IPS-11a (cell line): Measurements from ENCODE around the gene TMEM151A.
"Not testable (repeated sequence)": the region's sequence is repeated elsewhere in the genome, so short reads cannot be mapped to it uniquely, and the experiment has no call there.

ENCODE experiments used
- H3K4me3 ChIP-seq: one replicate; pipeline ENCODE4 v1.5.1; 2013; ENCODE audit warnings: low read depth, low read length, control low read depth

The TMEM151A gene

GRCh38 chr11:66267039-66267378, 24.7 kb upstream of the TMEM151A start:
- peak overlapping the region; percentile 39 for H3K4me3 ChIP-seq

GRCh38 chr11:66267379-66268243, 24.1 kb upstream of the TMEM151A start:
- H3K4me3 ChIP-seq = peak overlapping the region; percentile 60

- peak within 1 kb of the TSS; percentile 78 for H3K4me3 ChIP-seq
Measured at GRCh38 chr11:66268244-66268951, 23.3 kb upstream of the TMEM151A start, which contains the start of gene RAB1B. Gene RAB1B, plus strand, starts transcription at chr11:66268639. Its CDS starts 41 bp downstream, at chr11:66268680.

GRCh38 chr11:66268952-66269905, 22.5 kb upstream of the TMEM151A start:
- peak overlapping the region; percentile 78 for H3K4me3 ChIP-seq

DNA sequence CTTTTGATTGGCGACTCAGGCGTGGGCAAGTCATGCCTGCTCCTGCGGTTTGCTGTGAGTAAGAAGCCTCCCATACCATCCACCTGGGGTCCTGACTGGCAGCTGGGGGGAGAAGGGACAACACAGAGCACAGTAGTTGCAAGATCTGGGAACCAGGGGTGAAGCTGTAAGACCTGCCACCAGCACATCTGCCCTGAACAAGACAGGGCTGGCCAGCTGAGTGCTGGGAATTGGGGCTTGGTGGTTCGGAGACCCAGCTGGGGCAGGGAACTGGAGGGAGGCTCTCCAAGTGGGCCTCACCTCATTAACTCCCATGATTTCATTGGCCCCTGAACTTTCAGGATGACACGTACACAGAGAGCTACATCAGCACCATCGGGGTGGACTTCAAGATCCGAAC, 19.9 kb upstream of the TMEM151A start:
- H3K4me3 ChIP-seq = no peak overlapping the region

DNA sequence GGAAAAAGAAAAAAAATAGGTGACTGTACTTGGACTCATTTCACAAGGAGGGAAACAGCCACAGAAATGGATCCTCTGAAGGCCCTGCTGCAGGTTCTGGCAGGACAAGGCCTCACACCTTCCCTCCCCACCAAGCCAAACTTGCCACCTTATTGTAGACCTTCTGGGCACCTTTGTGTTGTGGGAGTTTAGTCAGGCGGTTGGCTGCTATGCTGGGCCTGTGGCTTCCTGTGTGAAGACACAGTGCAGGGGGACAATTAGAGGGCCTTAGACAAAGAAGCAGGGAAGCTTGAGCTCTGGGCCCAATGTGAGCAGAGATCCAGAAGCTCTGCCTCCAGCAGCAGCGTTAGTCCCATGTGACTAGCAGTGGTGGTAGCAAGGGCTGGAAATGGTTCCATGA, 19.1 kb upstream of the TMEM151A start:
- no peak overlapping the region for H3K4me3 ChIP-seq

DNA sequence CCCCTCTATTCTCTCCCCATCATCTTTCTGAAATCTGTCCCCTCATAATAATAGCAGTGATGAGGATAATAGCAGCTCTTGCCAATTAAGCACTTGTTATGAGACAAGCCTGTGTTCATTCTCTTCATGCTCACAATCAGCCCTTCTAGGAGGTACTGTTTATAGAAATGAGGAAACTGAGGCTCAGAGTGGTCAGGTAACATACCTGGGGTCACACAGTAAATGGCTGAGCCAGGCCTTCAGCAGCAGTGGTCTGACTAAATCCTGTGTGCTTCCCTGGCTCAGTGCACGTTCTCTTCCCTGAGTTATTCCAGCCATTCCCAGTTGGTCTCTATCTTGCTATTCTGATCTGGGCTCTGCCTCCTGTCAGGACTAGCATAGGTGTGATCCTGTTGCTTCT, 17.5 kb upstream of the TMEM151A start:
- H3K4me3 ChIP-seq = no peak overlapping the region

GRCh38 chr11:66275396-66275795, 16.3 kb upstream of the TMEM151A start:
- H3K4me3 ChIP-seq = no peak overlapping the region

DNA sequence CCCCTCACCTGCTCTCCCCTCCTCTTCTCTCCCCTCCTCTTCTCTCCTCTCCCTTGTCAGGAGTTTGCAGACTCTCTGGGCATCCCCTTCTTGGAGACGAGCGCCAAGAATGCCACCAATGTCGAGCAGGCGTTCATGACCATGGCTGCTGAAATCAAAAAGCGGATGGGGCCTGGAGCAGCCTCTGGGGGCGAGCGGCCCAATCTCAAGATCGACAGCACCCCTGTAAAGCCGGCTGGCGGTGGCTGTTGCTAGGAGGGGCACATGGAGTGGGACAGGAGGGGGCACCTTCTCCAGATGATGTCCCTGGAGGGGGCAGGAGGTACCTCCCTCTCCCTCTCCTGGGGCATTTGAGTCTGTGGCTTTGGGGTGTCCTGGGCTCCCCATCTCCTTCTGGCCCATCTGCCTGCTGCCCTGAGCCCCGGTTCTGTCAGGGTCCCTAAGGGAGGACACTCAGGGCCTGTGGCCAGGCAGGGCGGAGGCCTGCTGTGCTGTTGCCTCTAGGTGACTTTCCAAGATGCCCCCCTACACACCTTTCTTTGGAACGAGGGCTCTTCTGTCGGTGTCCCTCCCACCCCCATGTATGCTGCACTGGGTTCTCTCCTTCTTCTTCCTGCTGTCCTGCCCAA, 15.6 kb upstream of the TMEM151A start:
- H3K4me3 ChIP-seq = no peak overlapping the region

GRCh38 chr11:66276619-66277018, 15.1 kb upstream of the TMEM151A start:
- not testable (repeated sequence) for H3K4me3 ChIP-seq

DNA sequence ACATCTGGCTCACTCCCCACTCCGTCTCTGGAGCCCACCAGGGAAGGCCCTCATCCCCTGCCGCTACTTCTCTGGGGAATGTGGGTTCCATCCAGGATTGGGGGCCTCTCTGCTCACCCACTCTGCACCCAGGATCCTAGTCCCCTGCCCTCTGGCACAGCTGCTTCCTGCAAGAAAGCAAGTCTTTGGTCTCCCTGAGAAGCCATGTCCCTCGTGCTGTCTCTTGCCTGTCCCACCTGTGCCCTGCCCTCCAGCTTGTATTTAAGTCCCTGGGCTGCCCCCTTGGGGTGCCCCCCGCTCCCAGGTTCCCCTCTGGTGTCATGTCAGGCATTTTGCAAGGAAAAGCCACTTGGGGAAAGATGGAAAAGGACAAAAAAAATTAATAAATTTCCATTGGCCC, 14.6 kb upstream of the TMEM151A start:
- not testable (repeated sequence) for H3K4me3 ChIP-seq

DNA sequence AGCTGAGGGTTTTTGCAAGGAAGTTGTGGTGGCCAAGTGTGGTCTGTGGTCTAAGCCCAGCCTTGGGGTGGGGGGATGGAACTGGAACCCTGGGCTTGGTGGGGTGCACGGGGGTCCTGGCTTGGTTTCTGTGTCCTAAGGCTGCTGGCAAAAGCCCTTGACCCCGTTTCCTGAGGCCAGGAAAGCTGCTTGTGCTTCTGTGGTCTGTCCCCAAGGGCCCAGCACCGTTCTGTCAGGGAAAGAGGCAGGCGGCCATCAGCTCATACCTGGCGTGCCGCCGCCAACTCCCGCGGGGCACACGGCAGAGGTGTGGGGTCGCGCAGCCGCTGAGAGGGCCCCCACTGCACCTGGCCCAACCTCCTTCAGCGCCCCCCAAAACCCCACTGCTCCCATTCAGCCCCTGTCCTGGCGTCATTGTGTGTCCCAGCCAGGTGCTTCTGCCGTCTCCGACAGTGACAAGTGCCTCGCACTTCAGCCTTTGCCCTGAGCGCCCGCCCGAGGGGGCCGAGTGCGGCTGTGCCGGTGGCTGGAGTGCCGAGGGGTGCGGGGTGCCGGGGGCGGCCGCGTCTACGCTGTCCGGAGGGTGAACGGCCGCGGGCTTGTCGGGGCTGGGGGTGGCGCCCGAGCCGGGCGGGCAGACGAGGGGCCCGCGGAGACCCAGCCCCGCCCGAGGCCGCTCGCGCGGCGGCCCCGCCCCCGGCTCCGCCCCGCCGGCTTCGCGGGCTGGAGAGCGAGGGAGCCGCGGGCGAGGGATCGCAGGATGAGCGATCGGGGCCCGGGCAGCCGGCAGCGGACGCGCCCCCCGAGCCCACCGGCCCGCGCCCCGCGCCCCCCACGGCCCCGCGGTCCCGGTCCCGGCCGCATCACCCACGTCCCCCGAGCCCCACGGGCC, 14.0 kb upstream of the TMEM151A start, which contains the start of gene CNIH2:
CNIH2 (plus strand) TSS at position 705 of the 892 bp plus-strand sequence. CDS start 282 bp downstream, outside the sequence.
- peak within 1 kb of the TSS; percentile 41 for H3K4me3 ChIP-seq

DNA sequence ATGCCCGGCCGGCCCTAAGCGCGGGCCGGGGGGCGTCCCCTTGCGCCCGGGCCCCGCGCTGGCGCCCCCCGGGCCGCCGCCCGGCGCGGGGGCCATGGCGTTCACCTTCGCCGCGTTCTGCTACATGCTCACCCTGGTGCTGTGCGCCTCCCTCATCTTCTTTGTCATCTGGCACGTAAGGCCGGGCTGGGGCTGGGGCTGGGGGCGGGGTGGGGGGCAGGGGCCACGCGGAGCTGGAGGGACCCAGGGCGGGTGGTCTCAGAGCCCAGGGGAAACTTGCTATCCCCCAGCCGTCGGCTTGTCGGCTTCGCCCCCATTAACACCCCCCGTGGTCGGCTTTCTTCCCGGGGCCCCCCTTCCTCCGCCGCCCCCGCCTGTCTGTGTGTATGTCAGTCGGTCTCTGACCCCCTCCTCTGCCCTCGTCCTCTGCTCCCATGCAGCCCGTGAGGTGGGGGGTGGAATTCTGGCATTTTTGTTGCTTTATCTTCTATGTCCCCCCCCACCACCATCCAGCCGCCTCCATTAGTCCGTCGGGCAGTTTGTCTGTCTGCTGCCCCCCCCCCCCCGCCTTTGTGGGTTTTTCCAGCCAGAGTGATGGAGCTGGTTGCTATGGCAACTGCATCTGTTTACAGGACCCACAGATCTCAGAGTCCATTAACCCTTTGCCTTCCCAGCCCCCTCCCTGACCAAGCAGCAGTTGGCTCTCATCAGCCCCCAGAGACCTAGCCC, 13.2 kb upstream of the TMEM151A start:
- peak overlapping the region; percentile 18 for H3K4me3 ChIP-seq

DNA sequence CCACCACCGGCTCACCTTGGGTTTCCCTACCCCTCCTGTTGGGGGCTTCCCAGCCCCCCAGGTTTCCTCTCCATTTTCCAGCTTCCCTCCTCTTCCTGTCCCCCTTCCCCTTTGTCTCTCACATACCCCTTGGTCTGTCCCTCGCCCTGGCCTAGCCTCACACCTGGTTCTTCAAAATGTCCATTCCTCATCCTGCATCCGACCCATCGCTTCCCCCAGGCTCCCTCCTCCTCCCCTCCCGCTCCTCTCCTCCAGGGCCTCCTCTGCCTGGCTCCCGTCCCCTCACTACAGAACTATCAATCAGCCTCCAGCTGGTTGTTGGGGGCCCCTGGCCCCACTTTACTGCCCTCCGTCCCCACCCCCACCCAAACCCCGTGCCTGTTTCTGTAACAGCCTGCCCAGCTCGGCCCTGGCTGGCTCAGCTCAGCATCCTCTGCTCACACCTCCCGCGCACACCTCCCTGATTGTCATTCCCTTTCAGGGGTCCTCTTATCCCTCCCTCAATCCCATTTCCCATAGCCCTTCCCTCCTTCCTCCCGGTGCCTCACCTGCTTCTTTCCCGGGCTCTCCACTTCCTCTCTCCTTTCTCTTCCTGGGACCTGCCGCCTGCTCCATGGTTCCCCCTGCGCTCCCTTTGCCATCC, 12.5 kb upstream of the TMEM151A start:
- no peak overlapping the region for H3K4me3 ChIP-seq

GRCh38 chr11:66280428-66280827, 11.3 kb upstream of the TMEM151A start:
- no peak overlapping the region for H3K4me3 ChIP-seq

GRCh38 chr11:66281001-66281400, 10.7 kb upstream of the TMEM151A start:
- no peak overlapping the region for H3K4me3 ChIP-seq

- no peak overlapping the region for H3K4me3 ChIP-seq
Measured at GRCh38 chr11:66281776-66282467, 9.8 kb upstream of the TMEM151A start.
